GM21390 (cell line): ENCODE measurements around the gene KRTAP5-7.

Source experiments
- ATAC-seq: cut with Tn5 transposase; IDR thresholded peaks from one replicate; pipeline ENCODE4 v1.9.1; 2021; ENCODE audit not compliant: unreplicated experiment

Gene KRTAP5-7

DNA sequence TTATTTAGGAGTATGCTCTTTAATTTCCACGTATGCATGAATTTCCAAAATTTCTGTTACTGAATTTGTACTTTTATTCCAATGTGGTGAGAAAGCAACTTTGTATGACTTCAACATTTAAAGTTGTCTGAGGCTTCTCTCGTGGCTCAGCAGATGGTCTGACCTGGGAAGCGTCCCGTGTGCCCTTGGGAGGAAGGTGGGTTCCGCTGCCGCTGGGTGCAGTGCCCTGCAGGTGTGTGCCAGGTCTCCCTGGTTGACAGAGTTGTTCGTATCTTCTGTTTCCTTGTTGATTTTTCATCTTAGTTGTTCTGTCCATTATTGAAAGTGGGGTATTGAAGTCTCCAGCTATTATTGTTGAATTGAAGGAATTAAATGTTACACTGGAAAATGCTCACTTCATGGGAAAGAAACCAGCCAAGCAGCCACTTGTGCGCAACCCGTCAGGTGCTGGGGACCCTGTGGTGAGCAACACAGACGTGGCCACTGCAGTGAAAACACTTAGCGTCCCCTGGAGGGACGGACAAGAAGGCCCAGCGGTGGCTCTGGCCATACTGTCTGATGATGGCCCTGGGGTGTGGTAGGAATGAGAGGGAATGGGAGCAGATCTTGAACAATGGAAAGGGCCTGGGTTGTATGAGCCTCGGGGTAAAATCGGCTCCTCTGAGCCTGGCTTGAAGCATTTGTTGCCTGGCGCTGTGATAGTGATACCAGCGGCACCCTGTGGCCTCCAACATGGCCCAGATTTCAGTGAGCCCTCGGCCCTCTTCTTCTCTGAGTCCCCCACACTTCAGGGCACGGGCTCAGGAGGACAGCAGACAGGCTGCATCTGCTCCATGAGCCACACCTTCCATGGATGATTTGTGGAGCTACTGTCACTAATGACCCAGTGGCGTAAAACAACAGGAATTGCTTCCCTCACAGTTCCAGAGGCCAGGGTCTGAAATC, 31.5 kb upstream of the KRTAP5-7 start:
- ATAC-seq: no peak

GRCh38 chr11:71496421-71496820, 30.6 kb upstream of the KRTAP5-7 start:
- no peak for ATAC-seq

DNA sequence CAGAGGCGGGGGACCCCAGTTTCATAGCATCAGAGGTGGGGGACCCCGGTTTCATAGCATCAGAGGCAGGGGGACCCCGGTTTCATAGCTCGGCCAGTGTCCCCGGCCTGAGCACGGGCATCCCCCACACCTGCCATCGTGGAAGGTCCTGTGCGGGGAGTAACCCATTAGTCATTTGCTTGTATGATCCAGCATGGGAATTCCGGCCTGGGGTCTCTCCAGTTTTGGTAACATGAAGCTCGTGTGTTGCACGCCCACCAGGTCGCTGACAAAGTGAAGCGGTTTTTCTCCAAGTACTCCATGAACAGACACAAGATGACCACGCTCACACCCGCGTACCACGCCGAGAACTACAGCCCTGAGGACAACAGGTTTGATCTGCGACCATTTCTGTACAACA, 29.0 kb upstream of the KRTAP5-7 start:
- ATAC-seq: no peak

- ATAC-seq: no peak
Observed at GRCh38 chr11:71499125-71499524, 27.9 kb upstream of the KRTAP5-7 start.

GRCh38 chr11:71499546-71499945, 27.5 kb upstream of the KRTAP5-7 start:
- ATAC-seq: no peak

DNA sequence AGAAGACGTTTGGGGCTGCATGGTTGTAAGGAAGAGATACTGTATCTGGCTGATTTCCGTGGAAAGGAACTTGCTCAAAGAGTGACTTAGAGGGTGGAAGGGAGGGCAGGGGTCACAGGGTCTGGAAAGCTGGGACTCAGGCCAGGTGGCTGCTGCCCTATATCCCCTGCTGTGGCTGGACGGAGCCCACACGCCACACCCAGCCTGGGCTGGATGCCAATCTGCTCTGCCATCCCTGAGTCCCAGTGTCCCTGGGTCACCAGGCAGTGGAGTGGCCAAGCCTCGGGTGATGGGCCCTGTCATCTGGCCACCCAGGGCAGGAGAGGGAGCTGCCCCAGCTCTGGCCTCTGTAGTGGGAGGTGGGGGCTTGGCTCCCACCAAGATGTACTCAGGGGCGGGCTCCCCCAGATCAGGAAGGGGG, 26.5 kb upstream of the KRTAP5-7 start:
- no peak for ATAC-seq

- ATAC-seq: no peak
Observed at GRCh38 chr11:71501071-71501985, 25.7 kb upstream of the KRTAP5-7 start.

GRCh38 chr11:71502026-71502425, 25.0 kb upstream of the KRTAP5-7 start:
- ATAC-seq: no peak

DNA sequence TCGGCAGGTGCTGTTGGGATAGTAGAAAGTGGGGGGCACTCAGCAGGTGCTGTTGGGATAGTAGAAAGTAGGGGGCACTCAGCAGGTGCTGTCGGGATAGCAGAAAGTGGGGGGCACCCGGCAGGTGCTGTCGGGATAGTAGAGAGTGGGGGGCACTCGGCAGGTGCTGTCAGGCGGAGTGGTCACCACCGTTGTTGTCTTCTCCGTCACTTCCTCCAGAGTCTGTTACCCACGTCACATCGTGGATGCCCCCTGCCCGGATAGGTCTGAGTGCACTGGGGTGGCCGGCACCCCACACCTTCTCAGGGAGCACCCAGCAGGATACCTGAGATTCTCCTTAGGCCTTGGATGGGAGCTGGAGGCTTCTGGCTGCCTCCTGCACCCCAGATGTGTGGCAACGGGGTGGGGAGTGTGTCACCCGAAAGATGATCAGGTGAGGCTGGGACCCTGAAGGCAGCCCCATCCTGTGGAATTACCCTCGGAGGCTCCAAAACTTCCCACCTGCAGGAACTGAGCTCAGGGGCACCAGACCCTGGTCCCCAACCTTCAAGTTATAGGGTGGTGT, 24.1 kb upstream of the KRTAP5-7 start:
- no peak for ATAC-seq

- ATAC-seq: no peak
Observed at GRCh38 chr11:71504531-71504930, 22.5 kb upstream of the KRTAP5-7 start.

DNA sequence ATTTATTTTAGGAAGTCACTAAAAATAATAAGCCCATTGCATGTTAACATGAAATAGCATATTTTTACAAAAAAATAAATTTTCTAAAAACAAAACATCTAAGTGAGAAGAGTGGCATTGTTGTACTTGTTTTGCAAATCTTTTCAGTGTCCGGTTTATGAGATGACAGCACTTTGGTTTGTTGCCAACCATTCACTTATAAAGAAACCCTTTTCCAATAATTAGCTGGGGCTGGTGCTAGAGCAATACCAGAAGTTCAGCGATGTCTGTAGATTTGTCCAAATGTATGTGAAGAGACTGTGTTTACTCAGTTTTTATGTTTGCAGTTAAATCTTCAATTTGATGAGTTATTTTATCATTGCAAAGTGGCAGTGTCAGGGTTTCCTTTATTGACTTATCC, 22.1 kb upstream of the KRTAP5-7 start:
- ATAC-seq: no peak

DNA sequence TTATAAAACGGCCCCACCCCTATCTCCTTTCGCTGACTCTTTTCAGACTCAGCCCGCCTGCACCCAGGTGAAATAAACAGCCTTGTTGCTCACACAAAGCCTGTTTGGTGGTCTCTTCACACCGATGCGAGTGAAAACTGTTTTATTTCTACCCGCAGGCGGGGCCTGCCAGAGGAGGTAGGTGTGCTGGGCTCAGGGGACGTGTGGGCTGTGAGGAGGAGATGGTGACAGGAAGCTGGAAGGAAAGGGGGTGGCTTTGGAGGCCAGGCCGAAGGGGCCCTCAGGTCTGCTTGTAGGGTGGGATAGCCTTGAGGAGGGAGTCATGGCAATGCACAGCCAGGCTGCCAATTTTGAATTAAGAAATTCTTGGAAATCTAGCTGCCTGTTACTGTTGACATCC, 21.3 kb upstream of the KRTAP5-7 start:
- no peak for ATAC-seq

DNA sequence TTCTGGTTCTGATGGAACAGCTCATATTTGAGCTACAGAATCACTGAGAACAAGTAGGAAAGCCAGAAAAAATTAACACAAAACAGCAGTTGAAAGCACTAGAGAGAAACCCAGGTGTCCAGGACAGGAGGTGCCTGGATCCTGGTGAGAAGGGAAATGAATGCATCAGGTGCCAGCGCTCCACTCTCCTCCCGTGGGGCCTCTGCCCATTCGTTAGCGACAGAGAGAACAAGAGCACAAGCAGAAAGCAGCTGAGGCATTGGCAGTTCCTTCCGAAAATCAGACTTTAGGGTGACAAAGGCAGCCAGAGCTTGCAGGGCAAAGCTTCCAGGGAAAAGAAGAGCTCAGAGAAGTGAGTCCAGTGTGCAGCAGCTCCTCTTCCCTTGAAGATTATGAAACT, 20.0 kb upstream of the KRTAP5-7 start:
- ATAC-seq: no peak

DNA sequence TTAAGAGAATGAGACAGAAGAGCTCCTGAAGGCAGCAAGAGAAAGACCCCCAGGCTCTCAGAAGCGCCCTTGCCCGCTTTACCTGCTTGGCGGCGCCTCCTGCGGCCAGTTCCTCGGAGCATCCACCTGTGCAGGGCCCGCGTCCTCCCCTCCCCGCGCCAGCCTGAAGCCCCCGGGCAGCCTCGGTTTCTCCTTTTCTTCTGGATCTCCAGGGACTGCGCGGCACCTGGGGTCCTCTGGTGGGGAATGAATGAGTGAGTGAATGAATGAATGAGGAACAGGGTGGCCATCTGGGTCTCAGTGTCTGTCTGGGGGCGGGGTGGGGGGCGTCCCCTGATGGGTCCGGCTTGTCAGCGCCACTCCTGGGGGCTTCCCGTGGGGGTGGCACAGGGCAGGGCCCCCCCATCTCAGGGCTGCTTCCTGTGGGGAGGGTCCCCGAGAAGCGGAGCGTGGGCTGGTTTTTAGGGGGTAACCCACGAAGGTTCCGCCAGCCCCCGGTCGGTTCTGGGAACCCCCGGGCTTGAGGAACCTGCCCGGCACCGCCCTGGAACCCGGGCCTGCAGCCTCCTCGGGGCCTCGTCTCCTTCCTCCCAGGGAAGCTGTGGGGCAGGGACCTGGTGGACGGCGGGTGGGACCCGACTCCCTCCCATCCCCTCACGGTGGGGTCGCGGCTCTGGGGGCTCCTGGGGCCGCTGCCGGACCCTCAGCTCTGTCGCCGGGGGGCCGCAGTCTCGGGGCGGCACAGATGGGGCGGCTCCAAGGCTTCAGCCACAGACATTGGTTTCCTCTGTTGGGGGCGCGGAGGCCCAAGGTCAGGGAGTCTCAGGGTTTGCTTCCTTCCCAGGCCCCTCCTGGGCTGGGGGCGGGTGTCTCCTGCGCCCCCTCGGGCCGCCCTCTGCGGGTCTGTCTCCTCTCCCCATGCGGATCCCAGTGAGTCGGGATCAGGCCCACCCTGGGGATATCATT, 8.3 kb upstream of the KRTAP5-7 start:
- ATAC-seq: no peak

DNA sequence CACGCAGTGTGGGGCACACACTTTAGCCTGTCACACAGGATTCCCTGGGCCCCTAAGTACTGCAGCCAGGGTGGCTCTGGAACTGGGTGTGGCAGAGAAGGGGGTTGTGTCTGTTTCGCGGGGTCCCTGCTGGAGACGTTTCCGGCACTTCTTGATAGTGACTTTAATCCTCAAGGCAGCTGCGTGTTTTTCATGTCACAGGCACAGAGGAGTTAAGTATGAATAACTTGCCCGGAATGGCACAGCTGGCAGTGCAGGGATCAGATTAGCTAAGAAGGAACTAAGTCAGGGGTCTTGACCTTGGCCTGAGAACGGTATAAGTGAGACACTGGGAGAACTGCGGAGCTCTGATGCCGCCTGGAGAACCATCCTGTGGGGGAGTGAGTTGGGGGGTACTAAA, 7.5 kb upstream of the KRTAP5-7 start:
- no peak for ATAC-seq

GRCh38 chr11:71525188-71525937, 1.7 kb upstream of the KRTAP5-7 start:
- no peak for ATAC-seq

GRCh38 chr11:71525938-71526495, 1.1 kb upstream of the KRTAP5-7 start:
- no peak for ATAC-seq

- no peak for ATAC-seq
Observed at GRCh38 chr11:71527576-71528210, 626 bp downstream of the KRTAP5-7 start.

DNA sequence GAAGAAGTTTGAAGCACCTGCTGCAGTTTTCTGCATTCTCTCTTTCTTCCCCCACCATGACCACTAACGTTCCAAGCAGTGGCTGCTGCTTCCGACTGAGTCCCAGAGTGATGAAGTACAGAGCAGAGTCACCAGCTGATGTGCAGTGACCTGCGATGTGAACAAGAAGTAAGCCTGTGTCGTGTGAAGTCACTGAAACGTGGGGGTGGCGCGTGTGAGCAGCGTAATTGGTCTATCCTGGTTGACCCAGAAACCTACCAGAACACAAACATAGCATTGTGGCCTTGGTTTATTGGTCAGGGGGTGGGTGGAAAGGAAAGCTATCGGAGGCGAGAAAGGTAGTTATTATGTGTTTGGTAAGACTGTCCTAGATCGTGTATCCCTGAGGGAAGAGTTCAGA, 3.5 kb downstream of the KRTAP5-7 start:
- no peak for ATAC-seq
